ENCODE measurements around the gene DSCAML1. TPM values are rescaled to one million over a fixed set of nuclear protein-coding genes. Genes with fewer than 3 reads are reported as not detected.

DSCAML1 gene
- total RNA-seq, 1 experiment from 2014 or later = 0.90 TPM

DNA sequence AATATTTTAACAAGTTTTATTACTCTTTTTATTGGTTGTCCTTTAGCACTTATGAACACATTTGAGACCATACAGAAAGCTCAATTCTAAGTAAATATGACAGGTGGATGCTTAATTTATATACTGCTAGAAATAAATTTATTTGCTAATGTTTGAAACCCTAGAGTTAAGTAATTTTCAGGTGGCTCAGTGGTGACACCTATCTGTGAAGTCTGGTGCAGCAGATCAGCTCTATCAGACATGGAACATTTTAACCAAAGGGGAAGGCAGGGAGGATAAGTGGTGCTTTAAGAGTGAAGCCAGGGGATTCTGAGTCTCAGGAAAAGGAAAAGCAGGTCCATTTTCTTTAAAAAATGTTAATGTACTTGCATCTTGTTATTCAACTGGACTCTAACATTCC, 175.8 kb downstream of the DSCAML1 start:
- ATAC-seq (no peak), DNase-seq (ENCODE audit: low spot score) (no peak)
- TF ChIP-seq ZMAT4 (CRISPR knock-in tag; IDR thresholded peaks at IDR 0.05) (no peak), CTCF (IDR thresholded peaks at IDR 0.05) (peak; percentile 35), EMX1 (CRISPR knock-in tag; IDR thresholded peaks at IDR 0.05) (no peak), FOXP1 (CRISPR knock-in tag; IDR thresholded peaks at IDR 0.05; ENCODE audit: borderline replicate concordance) (no peak)
- Mint-ChIP-seq H3K36me3 (no peaks in the 10 kb centered on the region), H3K4me3 (no peak overlapping the region), H3K27me3 (ENCODE audit: low read depth) (no peaks in the 10 kb centered on the region), H3K4me1 (peaks cover 15% of the 10 kb centered on the region), H3K9me3 (peaks cover 9% of the 10 kb centered on the region), H3K27ac (no peak overlapping the region)
- ChIA-PET POLR2A (no interaction called here), CTCF (interaction anchor here (0.6 to 12.9 kb wide), 38 partner anchors 8 to 394 kb away, joined by 3 to 175 read pairs (median 4); no protein-coding TSS in a partner anchor)

DNA sequence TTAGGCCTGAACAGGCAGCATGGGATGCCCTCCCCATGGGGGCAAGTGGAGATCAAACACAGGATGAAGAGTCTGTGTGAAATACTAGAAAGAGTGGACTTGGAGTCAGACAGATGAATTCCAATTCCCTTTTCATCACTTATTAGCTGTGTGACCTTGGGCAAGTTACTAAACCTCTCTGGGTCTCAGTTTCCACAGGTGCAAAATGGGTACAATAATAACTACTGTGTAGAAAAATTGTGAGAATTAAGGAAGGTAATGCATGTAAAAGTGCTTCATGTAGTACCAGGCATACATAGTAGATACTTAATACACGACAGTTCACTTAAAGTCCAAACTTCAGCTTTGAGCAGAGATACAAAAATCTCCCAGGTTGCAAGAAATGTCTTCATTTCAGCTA, 176.4 kb downstream of the DSCAML1 start:
- Mint-ChIP-seq H3K9me3 (peaks cover 9% of the 10 kb centered on the region), H3K27ac (no peak overlapping the region), H3K36me3 (no peaks in the 10 kb centered on the region), H3K4me3 (no peak overlapping the region), H3K27me3 (ENCODE audit: low read depth) (no peaks in the 10 kb centered on the region), H3K4me1 (peaks cover 15% of the 10 kb centered on the region)
- no peak for DNase-seq (ENCODE audit: low spot score)
- ATAC-seq = no peak
- POLR2A ChIA-PET = no interaction called here
- TF ChIP-seq ARID4B (CRISPR knock-in tag; IDR thresholded peaks at IDR 0.05; ENCODE audit: borderline replicate concordance) (no peak), ZNF232 (CRISPR knock-in tag; IDR thresholded peaks at IDR 0.05) (no peak), RELA (CRISPR knock-in tag; IDR thresholded peaks at IDR 0.05; ENCODE audit: borderline replicate concordance) (no peak)
- TF ChIP-seq, protein P1, sequence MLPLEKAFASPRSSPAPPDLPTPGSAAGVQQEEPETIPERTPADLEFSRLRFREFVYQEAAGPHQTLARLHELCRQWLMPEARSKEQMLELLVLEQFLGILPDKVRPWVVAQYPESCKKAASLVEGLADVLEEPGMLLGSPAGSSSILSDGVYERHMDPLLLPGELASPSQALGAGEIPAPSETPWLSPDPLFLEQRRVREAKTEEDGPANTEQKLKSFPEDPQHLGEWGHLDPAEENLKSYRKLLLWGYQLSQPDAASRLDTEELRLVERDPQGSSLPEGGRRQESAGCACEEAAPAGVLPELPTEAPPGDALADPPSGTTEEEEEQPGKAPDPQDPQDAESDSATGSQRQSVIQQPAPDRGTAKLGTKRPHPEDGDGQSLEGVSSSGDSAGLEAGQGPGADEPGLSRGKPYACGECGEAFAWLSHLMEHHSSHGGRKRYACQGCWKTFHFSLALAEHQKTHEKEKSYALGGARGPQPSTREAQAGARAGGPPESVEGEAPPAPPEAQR (CRISPR knock-in tag; IDR thresholded peaks at IDR 0.05) = no peak
- CTCF ChIA-PET = interaction anchor here (0.8 to 12.9 kb wide), 27 partner anchors 10 to 394 kb away, joined by 3 to 175 read pairs (median 5); no protein-coding TSS in a partner anchor

- ATAC-seq = no peak
- Mint-ChIP-seq H3K9me3 (peaks cover 9% of the 10 kb centered on the region), H3K27ac (no peak overlapping the region), H3K27me3 (ENCODE audit: low read depth) (no peaks in the 10 kb centered on the region), H3K4me3 (no peak overlapping the region), H3K36me3 (no peaks in the 10 kb centered on the region), H3K4me1 (peaks cover 20% of the 10 kb centered on the region)
- ChIA-PET CTCF (interaction anchor here (1.0 to 12.9 kb wide), 7 partner anchors 15 to 197 kb away, joined by 4 to 175 read pairs (median 7); no protein-coding TSS in a partner anchor), POLR2A (no interaction called here)
- no peak for DNase-seq (ENCODE audit: low spot score)
- TF ChIP-seq E2F1 (CRISPR knock-in tag; IDR thresholded peaks at IDR 0.05) = no peak
- TF ChIP-seq, protein P2, sequence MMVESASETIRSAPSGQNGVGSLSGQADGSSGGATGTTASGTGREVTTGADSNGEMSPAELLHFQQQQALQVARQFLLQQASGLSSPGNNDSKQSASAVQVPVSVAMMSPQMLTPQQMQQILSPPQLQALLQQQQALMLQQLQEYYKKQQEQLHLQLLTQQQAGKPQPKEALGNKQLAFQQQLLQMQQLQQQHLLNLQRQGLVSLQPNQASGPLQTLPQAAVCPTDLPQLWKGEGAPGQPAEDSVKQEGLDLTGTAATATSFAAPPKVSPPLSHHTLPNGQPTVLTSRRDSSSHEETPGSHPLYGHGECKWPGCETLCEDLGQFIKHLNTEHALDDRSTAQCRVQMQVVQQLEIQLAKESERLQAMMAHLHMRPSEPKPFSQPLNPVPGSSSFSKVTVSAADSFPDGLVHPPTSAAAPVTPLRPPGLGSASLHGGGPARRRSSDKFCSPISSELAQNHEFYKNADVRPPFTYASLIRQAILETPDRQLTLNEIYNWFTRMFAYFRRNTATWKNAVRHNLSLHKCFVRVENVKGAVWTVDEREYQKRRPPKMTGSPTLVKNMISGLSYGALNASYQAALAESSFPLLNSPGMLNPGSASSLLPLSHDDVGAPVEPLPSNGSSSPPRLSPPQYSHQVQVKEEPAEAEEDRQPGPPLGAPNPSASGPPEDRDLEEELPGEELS (CRISPR knock-in tag; IDR thresholded peaks at IDR 0.05) = no peak
- TF ChIP-seq KAT7 (CRISPR knock-in tag; IDR thresholded peaks at IDR 0.05; ENCODE audit: borderline replicate concordance) = no peak
- no peak for TF ChIP-seq CTCF (IDR thresholded peaks at IDR 0.05)
- TF ChIP-seq NFYB (CRISPR knock-in tag; conservative IDR thresholded peaks at IDR 0.05; ENCODE audit: low read depth) = no peak
Measured at GRCh38 chr11:117620086-117620485, 176.9 kb downstream of the DSCAML1 start.
